ENCODE data around the gene HSD17B12.

The HSD17B12 gene

GRCh38 chr11:43852057-43852636 is 171.6 kb downstream of the HSD17B12 start:
- TF ChIP-seq POLR2AphosphoS5 (IDR thresholded peaks at IDR 0.05; ENCODE audit: low read depth, low read length), result no peak
- TF ChIP-seq TAF1 (IDR thresholded peaks at IDR 0.05; ENCODE audit: borderline replicate concordance, low read depth, low read length), result no peak
- no peak for TF ChIP-seq POLR2A (IDR thresholded peaks at IDR 0.05; ENCODE audit: low read depth, low read length)
- peak; percentile 35 for DNase-seq (ENCODE audit: insufficient read length)
- peak; percentile 97 for FAIRE-seq

- no peak for TF ChIP-seq TAF1 (IDR thresholded peaks at IDR 0.05; ENCODE audit: borderline replicate concordance, low read depth, low read length)
- no peak for TF ChIP-seq POLR2AphosphoS5 (IDR thresholded peaks at IDR 0.05; ENCODE audit: low read depth, low read length)
- no peak for TF ChIP-seq POLR2A (IDR thresholded peaks at IDR 0.05; ENCODE audit: low read depth, low read length)
- DNase-seq (ENCODE audit: insufficient read length), result no peak
- peak; percentile 46 for FAIRE-seq
Measured at GRCh38 chr11:43853781-43854180, 173.2 kb downstream of the HSD17B12 start.

GRCh38 chr11:43856993-43857392 is 176.5 kb downstream of the HSD17B12 start:
- TF ChIP-seq POLR2AphosphoS5 (IDR thresholded peaks at IDR 0.05; ENCODE audit: low read depth, low read length) (no peak), POLR2A (IDR thresholded peaks at IDR 0.05; ENCODE audit: low read depth, low read length) (no peak), TAF1 (IDR thresholded peaks at IDR 0.05; ENCODE audit: borderline replicate concordance, low read depth, low read length) (no peak)
- FAIRE-seq, result no peak

GRCh38 chr11:43861141-43861540 is 180.6 kb downstream of the HSD17B12 start:
- DNase-seq (ENCODE audit: insufficient read length) (no peak), FAIRE-seq (no peak)
- TF ChIP-seq POLR2A (IDR thresholded peaks at IDR 0.05; ENCODE audit: low read depth, low read length), result no peak
- TF ChIP-seq TAF1 (IDR thresholded peaks at IDR 0.05; ENCODE audit: borderline replicate concordance, low read depth, low read length), result no peak
- no peak for TF ChIP-seq POLR2AphosphoS5 (IDR thresholded peaks at IDR 0.05; ENCODE audit: low read depth, low read length)

More at GRCh38 chr11:43856993-43857392, 176.5 kb downstream of the HSD17B12 start:
- no peak for DNase-seq (ENCODE audit: insufficient read length)

GRCh38 chr11:43866520-43866919 is 186.0 kb downstream of the HSD17B12 start:
- FAIRE-seq (no peak), DNase-seq (ENCODE audit: insufficient read length) (no peak)
- TF ChIP-seq POLR2A (IDR thresholded peaks at IDR 0.05; ENCODE audit: low read depth, low read length), result no peak
- TF ChIP-seq TAF1 (IDR thresholded peaks at IDR 0.05; ENCODE audit: borderline replicate concordance, low read depth, low read length), result no peak
- TF ChIP-seq POLR2AphosphoS5 (IDR thresholded peaks at IDR 0.05; ENCODE audit: low read depth, low read length), result no peak

- FAIRE-seq, result no peak
- DNase-seq (ENCODE audit: insufficient read length), result no peak
- no peak for TF ChIP-seq TAF1 (IDR thresholded peaks at IDR 0.05; ENCODE audit: borderline replicate concordance, low read depth, low read length)
- TF ChIP-seq POLR2A (IDR thresholded peaks at IDR 0.05; ENCODE audit: low read depth, low read length), result no peak
- TF ChIP-seq POLR2AphosphoS5 (IDR thresholded peaks at IDR 0.05; ENCODE audit: low read depth, low read length), result no peak
Measured at GRCh38 chr11:43866969-43867368, 186.4 kb downstream of the HSD17B12 start.

- TF ChIP-seq TAF1 (IDR thresholded peaks at IDR 0.05; ENCODE audit: borderline replicate concordance, low read depth, low read length) (no peak), POLR2A (IDR thresholded peaks at IDR 0.05; ENCODE audit: low read depth, low read length) (no peak), POLR2AphosphoS5 (IDR thresholded peaks at IDR 0.05; ENCODE audit: low read depth, low read length) (no peak)
- DNase-seq (ENCODE audit: insufficient read length), result peak; percentile 39
- peak; percentile 95 for FAIRE-seq
Measured at GRCh38 chr11:43868852-43869567, 188.5 kb downstream of the HSD17B12 start.

- TF ChIP-seq POLR2A (IDR thresholded peaks at IDR 0.05; ENCODE audit: low read depth, low read length), result no peak
- no peak for TF ChIP-seq TAF1 (IDR thresholded peaks at IDR 0.05; ENCODE audit: borderline replicate concordance, low read depth, low read length)
- TF ChIP-seq POLR2AphosphoS5 (IDR thresholded peaks at IDR 0.05; ENCODE audit: low read depth, low read length), result no peak
- FAIRE-seq, result no peak
- DNase-seq (ENCODE audit: insufficient read length), result no peak
Measured at GRCh38 chr11:43871051-43871450, 190.5 kb downstream of the HSD17B12 start.

- no peak for TF ChIP-seq POLR2AphosphoS5 (IDR thresholded peaks at IDR 0.05; ENCODE audit: low read depth, low read length)
- no peak for TF ChIP-seq POLR2A (IDR thresholded peaks at IDR 0.05; ENCODE audit: low read depth, low read length)
- TF ChIP-seq TAF1 (IDR thresholded peaks at IDR 0.05; ENCODE audit: borderline replicate concordance, low read depth, low read length), result no peak
- DNase-seq (ENCODE audit: insufficient read length) (no peak), FAIRE-seq (no peak)
Measured at GRCh38 chr11:43872995-43873394, 192.5 kb downstream of the HSD17B12 start.

- FAIRE-seq (no peak), DNase-seq (ENCODE audit: insufficient read length) (no peak)
- TF ChIP-seq TAF1 (IDR thresholded peaks at IDR 0.05; ENCODE audit: borderline replicate concordance, low read depth, low read length) (no peak), POLR2AphosphoS5 (IDR thresholded peaks at IDR 0.05; ENCODE audit: low read depth, low read length) (no peak)
Measured at GRCh38 chr11:43874078-43874477, 193.5 kb downstream of the HSD17B12 start.

GRCh38 chr11:43874738-43875137 is 194.2 kb downstream of the HSD17B12 start:
- TF ChIP-seq TAF1 (IDR thresholded peaks at IDR 0.05; ENCODE audit: borderline replicate concordance, low read depth, low read length), result no peak
- no peak for TF ChIP-seq POLR2AphosphoS5 (IDR thresholded peaks at IDR 0.05; ENCODE audit: low read depth, low read length)
- TF ChIP-seq POLR2A (IDR thresholded peaks at IDR 0.05; ENCODE audit: low read depth, low read length), result no peak

More at GRCh38 chr11:43874738-43875137, 194.2 kb downstream of the HSD17B12 start:
- FAIRE-seq, result no peak
- no peak for DNase-seq (ENCODE audit: insufficient read length)
